K562 (cell line): ENCODE measurements around the gene LY6G6D. TPM values are rescaled to one million over a fixed set of nuclear protein-coding genes. Genes with fewer than 3 reads are reported as not detected.
A peak's percentile ranks its signal among the peaks of the same experiment; 100 is the strongest.

Experiments used
- CTBP1 ChIP-seq: fragments of 450-650 bp; IDR thresholded peaks from 2 replicates; pipeline ENCODE4 v1.6.1; 2016; ENCODE audit warnings: borderline replicate concordance
- FOXK2 ChIP-seq, 2 experiments: fragments of 450-650 bp; IDR thresholded peaks in 1 of 2; conservative IDR thresholded peaks in 1 of 2; 2 replicates each; pipeline ENCODE4 v1.6.1; 2016; ENCODE audit warnings: low read depth in 2 of 2, mild to moderate bottlenecking in 1 of 2
- HDAC1 ChIP-seq, 2 experiments: fragments of 450-650 bp; IDR thresholded peaks; 2 replicates each; pipeline ENCODE4 v1.6.1; 2016 to 2017; ENCODE audit warnings: inconsistent platforms in 1 of 2, mild to moderate bottlenecking in 1 of 2, moderate library complexity in 1 of 2
- ILF3 ChIP-seq: fragments of 450-650 bp; IDR thresholded peaks from 2 replicates; pipeline ENCODE4 v1.6.1; 2018; ENCODE audit warnings: antibody characterized with exemption, mild to moderate bottlenecking, moderate library complexity, borderline replicate concordance
- NFE2 ChIP-seq: IDR thresholded peaks from 2 replicates; pipeline ENCODE4 v1.6.1; 2014; ENCODE audit warnings: antibody characterized with exemption, low read depth
- RHOXF2B ChIP-seq: fragments of 250-450 bp; sonication (Bioruptor Pico); conservative IDR thresholded peaks from 2 replicates; pipeline ENCODE4 v1.5.1; 2021
- SLC30A9 ChIP-seq: fragments of 250-450 bp; sonication (Bioruptor Pico); IDR thresholded peaks from 2 replicates; pipeline ENCODE4 v1.8.0; 2022; ENCODE audit warnings: mild to moderate bottlenecking, moderate library complexity
- TEAD1 ChIP-seq, 2 experiments: fragments of 450-650 bp in 1 of 2; sonication (generic) in 1 of 2; formaldehyde crosslinking; IDR thresholded peaks; 2 replicates each; pipeline versions ENCODE4 v1.4.0 to v1.8.0; 2020 to 2022; ENCODE audit warnings: mild to moderate bottlenecking in 2 of 2, missing genetic modification reagents in 1 of 2
- XRCC5 ChIP-seq: fragments of 200-400 bp; formaldehyde crosslinking; IDR thresholded peaks from 2 replicates; pipeline ENCODE4 v1.6.1; 2017; ENCODE audit warnings: low read depth, mild to moderate bottlenecking, low read length
- ZNF217 ChIP-seq: sonication (generic); formaldehyde crosslinking; IDR thresholded peaks from 2 replicates; pipeline ENCODE4 v1.8.0; 2022; ENCODE audit warnings: mild to moderate bottlenecking, missing genetic modification reagents
- ZNF57 ChIP-seq: fragments of 450-650 bp; formaldehyde crosslinking; IDR thresholded peaks from 2 replicates; pipeline ENCODE4 v1.4.0; 2020; ENCODE audit warnings: mild to moderate bottlenecking, moderate library complexity
- polyA plus RNA-seq, 8 experiments: library from polyadenylated mRNA; depleted of rRNA in 4 of 8; stranded (reverse) in 5 of 8; unstranded in 3 of 8; fragments of >200 nt; fragmentation: Nextera tagmentation in 2 of 8; fragmentation: Illumina TruSeq in 1 of 8; extraction: Ambion mirVana in 2 of 8; extraction: Trizol in 1 of 8; gene quantifications; 2 replicates each; pipeline versions ENCODE4 v1.2.1 to v1.2.3, GENCODE V29; 2011 to 2014; ENCODE audit warnings: inconsistent platforms in 1 of 8, missing spikeins in 1 of 8
- total RNA-seq, 7 experiments: library from RNA; depleted of rRNA in 6 of 7; stranded (reverse); fragments of >200 nt in 6 of 7; fragmentation: Illumina TruSeq in 2 of 7; extraction: Trizol in 2 of 7; gene quantifications; 2 replicates each; pipeline versions ENCODE4 v1.2.1 to v1.2.3, GENCODE V29; 2011 to 2021; ENCODE audit warnings: low replicate concordance in 1 of 7
- TF ChIP-seq, protein P1 (sequence below), 2 experiments: fragments of 450-650 bp; IDR thresholded peaks; 2 replicates each; pipeline ENCODE4 v1.6.1; 2016; ENCODE audit warnings: mild to moderate bottlenecking in 2 of 2, borderline replicate concordance in 1 of 2, low read depth in 1 of 2, moderate library complexity in 1 of 2
- TF ChIP-seq, protein P2 (sequence below): fragments of 250-450 bp; sonication (Bioruptor Pico); IDR thresholded peaks from 2 replicates; pipeline ENCODE4 v1.5.0; 2020; ENCODE audit warnings: mild to moderate bottlenecking
- TF ChIP-seq, protein P3 (sequence below): fragments of 250-450 bp; sonication (Bioruptor Pico); IDR thresholded peaks from 2 replicates; pipeline ENCODE4 v1.8.0; 2021; ENCODE audit warnings: borderline replicate concordance, mild to moderate bottlenecking, moderate library complexity; ENCODE audit not compliant: poor library complexity, severe bottlenecking

The LY6G6D gene
- total and polyA plus RNA-seq, 9 of the 15 experiments (the other 6 are each of a cell fraction or from before 2014, with no cell fraction given): 0.30 to 0.38 TPM; not detected in 7

DNA sequence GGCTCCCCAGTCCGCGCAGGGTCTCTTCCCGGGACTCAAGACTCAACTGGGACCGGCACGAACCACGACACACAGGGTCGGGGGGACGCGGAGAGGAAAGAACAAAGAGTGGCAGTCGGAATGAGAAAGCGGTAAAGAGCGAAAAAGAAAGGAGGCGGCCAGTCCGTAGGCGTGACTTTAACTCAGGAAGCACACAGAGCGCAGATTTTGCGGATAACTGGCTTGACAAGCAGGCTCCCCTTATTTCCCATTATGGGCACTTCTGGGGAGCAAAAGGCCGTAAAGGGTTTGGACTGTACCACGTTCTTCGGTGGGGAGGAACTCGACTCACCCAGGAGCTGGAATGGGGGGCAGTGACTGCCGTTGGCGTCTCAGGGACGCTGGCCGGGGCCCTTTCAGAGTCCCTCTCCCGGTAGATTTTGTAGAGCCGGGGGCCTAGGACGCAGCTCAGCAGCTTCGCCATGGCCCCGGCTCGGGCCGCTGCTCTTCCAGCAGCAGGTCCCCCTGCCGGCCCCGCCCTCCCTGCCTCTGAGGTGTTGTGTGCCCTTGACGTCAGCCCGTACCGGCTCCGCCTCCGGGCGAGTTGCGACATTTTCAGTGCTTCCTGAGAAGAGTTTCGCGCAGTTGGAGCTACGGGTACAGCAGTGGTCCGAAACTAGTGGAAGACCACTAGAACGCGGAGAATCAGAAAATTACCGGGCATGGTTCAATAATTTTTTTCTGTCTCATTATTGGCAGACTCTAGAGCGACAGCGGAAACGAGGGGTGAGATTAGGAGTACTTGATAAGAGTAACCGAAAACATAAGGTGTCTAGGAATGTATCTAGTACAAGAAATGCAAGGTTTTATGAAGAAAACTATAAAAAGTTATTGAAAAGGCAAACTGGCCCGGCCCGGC, 12.1 kb upstream of the LY6G6D start, which contains the start of gene ABHD16A (continued):
- TF ChIP-seq SLC30A9 (CRISPR knock-in tag) (no peak), FOXK2 (conservative IDR thresholded peaks at IDR 0.05 in 1 of 2, IDR thresholded peaks at IDR 0.05 in 1 of 2; ENCODE audit: low read depth in 2 of 2) (peak; percentile 82 to 99), XRCC5 (0 out of 2 replicates have a peak, but pooled peaks have one; percentile 61), RHOXF2B (CRISPR knock-in tag) (0 out of 2 replicates have a peak, but pooled peaks have one; percentile 19), TEAD1 (CRISPR knock-in tag; IDR thresholded peaks at IDR 0.05) (peak; percentile 19 to 64; a peak in 2 of 4 replicates), CTBP1 (peak; percentile 48; the same call in 1 of the 2 replicates), ILF3 (no peak; the same call in 1 of the 2 replicates), ZNF57 (CRISPR knock-in tag) (0 out of 2 replicates have a peak, but pooled peaks have one; percentile 31), HDAC1 (IDR thresholded peaks at IDR 0.05) (peak in 1 of 2 experiments; percentile 91; a peak in 2 of 4 replicates), ZNF217 (CRISPR knock-in tag) (no peak; the same call in 1 of the 2 replicates), NFE2 (peak; percentile 18; the same call in 1 of the 2 replicates)
- TF ChIP-seq, protein P1, sequence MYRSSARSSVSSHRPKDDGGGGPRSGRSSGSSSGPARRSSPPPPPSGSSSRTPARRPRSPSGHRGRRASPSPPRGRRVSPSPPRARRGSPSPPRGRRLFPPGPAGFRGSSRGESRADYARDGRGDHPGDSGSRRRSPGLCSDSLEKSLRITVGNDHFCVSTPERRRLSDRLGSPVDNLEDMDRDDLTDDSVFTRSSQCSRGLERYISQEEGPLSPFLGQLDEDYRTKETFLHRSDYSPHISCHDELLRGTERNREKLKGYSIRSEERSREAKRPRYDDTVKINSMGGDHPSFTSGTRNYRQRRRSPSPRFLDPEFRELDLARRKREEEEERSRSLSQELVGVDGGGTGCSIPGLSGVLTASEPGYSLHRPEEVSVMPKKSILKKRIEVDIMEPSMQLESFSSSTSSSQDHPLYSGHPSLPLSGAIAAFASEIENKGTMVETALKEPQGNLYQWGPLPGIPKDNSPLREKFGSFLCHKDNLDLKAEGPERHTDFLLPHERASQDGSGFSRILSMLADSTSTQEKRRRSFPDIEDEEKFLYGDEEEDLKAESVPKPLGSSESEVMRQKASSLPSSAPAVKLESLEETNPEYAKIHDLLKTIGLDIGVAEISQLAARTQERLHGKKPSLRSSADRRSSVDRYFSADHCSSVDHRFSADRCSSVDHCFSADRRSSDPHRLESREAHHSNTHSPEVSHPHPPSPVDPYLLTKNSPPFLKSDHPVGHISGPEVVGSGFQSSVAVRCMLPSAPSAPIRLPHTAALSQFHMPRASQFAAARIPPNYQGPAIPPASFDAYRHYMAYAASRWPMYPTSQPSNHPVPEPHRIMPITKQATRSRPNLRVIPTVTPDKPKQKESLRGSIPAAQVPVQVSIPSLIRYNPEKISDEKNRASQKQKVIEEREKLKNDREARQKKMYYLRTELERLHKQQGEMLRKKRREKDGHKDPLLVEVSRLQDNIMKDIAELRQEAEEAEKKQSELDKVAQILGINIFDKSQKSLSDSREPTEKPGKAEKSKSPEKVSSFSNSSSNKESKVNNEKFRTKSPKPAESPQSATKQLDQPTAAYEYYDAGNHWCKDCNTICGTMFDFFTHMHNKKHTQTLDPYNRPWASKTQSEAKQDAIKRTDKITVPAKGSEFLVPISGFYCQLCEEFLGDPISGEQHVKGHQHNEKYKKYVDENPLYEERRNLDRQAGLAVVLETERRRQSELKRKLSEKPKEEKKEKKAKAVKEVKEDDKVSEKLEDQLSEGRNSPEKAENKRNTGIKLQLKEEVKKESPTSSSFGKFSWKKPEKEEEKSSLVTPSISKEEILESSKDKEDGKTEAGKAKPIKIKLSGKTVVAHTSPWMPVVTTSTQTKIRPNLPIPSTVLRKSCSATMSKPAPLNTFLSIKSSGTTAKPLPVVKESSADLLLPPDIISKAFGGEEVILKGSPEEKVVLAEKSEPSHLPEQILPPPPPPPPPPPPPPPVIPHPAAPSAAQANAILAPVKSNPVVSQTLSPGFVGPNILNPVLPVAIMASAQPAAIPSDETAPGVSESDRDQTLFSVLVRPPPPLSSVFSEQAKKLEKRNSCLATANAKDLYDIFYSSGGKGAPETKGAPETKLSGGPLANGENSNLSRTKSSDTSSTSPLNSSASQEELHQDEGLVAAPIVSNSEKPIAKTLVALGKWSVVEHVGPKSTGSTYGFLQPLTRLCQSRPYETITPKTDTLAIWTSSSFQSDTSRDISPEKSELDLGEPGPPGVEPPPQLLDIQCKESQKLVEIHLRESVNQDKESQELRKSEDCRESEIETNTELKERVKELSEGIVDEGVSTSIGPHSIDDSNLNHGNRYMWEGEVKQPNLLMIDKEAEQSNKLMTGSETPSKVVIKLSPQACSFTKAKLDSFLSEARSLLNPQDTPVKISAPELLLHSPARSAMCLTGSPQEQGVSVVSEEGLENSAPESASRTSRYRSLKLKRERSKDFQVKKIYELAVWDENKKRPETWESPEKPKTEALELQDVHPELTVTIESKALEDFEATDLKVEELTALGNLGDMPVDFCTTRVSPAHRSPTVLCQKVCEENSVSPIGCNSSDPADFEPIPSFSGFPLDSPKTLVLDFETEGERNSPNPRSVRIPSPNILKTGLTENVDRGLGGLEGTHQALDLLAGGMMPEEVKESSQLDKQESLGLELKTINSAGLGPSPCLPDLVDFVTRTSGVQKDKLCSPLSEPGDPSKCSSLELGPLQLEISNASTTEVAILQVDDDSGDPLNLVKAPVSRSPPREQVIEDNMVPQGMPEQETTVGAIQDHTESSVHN (IDR thresholded peaks at IDR 0.05; ENCODE audit: borderline replicate concordance in 1 of 2, low read depth in 1 of 2): peak in 1 of 2 experiments; percentile 45; a peak in 1 of 4 replicates
- TF ChIP-seq, protein P2, sequence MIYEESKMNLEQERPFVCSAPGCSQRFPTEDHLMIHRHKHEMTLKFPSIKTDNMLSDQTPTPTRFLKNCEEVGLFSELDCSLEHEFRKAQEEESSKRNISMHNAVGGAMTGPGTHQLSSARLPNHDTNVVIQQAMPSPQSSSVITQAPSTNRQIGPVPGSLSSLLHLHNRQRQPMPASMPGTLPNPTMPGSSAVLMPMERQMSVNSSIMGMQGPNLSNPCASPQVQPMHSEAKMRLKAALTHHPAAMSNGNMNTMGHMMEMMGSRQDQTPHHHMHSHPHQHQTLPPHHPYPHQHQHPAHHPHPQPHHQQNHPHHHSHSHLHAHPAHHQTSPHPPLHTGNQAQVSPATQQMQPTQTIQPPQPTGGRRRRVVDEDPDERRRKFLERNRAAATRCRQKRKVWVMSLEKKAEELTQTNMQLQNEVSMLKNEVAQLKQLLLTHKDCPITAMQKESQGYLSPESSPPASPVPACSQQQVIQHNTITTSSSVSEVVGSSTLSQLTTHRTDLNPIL (CRISPR knock-in tag): no peak
- TF ChIP-seq, protein P3, sequence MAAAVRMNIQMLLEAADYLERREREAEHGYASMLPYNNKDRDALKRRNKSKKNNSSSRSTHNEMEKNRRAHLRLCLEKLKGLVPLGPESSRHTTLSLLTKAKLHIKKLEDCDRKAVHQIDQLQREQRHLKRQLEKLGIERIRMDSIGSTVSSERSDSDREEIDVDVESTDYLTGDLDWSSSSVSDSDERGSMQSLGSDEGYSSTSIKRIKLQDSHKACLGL (CRISPR knock-in tag): no peak
